AG04449 (cell line): ENCODE data around the gene ZBTB7B.

Source experiments
- CTCF ChIA-PET: fragments of 350-600 bp; formaldehyde crosslinking; extraction: SDS; loops from one replicate; lab custom pipeline; 2021; ENCODE audit warnings: antibody characterized with exemption; lab: Yijun Ruan, JAX
- POLR2A ChIA-PET: fragments of 400-600, 350-600 bp; formaldehyde crosslinking; extraction: SDS; loops from one replicate; lab custom pipeline; 2020; ENCODE audit warnings: antibody characterized with exemption, inconsistent platforms; lab: Yijun Ruan, JAX
- DNase-seq: peaks from one replicate; pipeline ENCODE4 v3.0.0-alpha.2; 2010; ENCODE audit warnings: low read depth, low spot score
- H3K4me3 ChIP-seq: 2 replicates; pipeline ENCODE4 v1.5.1; 2011; ENCODE audit warnings: low read depth, mild to moderate bottlenecking, control low read depth, low read length
- CTCF ChIP-seq: IDR thresholded peaks from one replicate; pipeline ENCODE4 v1.5.1; 2011; ENCODE audit warnings: mild to moderate bottlenecking, moderate library complexity, low read length, control low read depth, inconsistent platforms; ENCODE audit not compliant: insufficient read depth; ENCODE audit errors: missing control alignments

Gene ZBTB7B

GRCh38 chr1:155010211-155010918 is 7.8 kb downstream of the ZBTB7B start:
- no peak overlapping the region for H3K4me3 ChIP-seq
- no peak for TF ChIP-seq CTCF
- no peak for DNase-seq
- ChIA-PET POLR2A (no interaction called here), CTCF (interaction anchor here (0.6 to 1.4 kb wide), 5 partner anchors 10 to 81 kb away, joined by 3 to 8 read pairs (median 3); no protein-coding TSS in a partner anchor)

GRCh38 chr1:155011004-155011416 is 8.4 kb downstream of the ZBTB7B start:
- H3K4me3 ChIP-seq = no peak overlapping the region
- DNase-seq = no peak
- no peak for TF ChIP-seq CTCF
- CTCF ChIA-PET = interaction anchor here (0.9 to 1.4 kb wide), 4 partner anchors 9 to 81 kb away, joined by 3 to 8 read pairs (median 3); no protein-coding TSS in a partner anchor
- POLR2A ChIA-PET = no interaction called here

GRCh38 chr1:155011437-155012025 is 8.9 kb downstream of the ZBTB7B start:
- CTCF ChIA-PET = interaction anchor here (2.0 kb wide), 1 partner anchor 74 kb away, joined by 6 read pairs; no protein-coding TSS in a partner anchor

GRCh38 chr1:155012026-155012546 is 9.5 kb downstream of the ZBTB7B start:
- POLR2A ChIA-PET = no interaction called here
- no peak overlapping the region for H3K4me3 ChIP-seq

More at GRCh38 chr1:155011437-155012025, 8.9 kb downstream of the ZBTB7B start:
- TF ChIP-seq CTCF = no peak
- DNase-seq = no peak
- POLR2A ChIA-PET = no interaction called here
- no peak overlapping the region for H3K4me3 ChIP-seq

GRCh38 chr1:155012776-155013602 is 10.4 kb downstream of the ZBTB7B start:
- no peak for DNase-seq

More at GRCh38 chr1:155012026-155012546, 9.5 kb downstream of the ZBTB7B start:
- TF ChIP-seq CTCF = no peak
- DNase-seq = no peak
- CTCF ChIA-PET = interaction anchor here (0.8 to 2.0 kb wide), 6 partner anchors 13 to 80 kb away, joined by 3 to 6 read pairs (median 4); partner anchors contain the start of gene SHC1

More at GRCh38 chr1:155012776-155013602, 10.4 kb downstream of the ZBTB7B start:
- ChIA-PET CTCF (interaction anchor here (0.7 to 2.0 kb wide), 8 partner anchors 9 to 79 kb away, joined by 3 to 6 read pairs (median 3); partner anchors contain the start of gene SHC1), POLR2A (no interaction called here)
- TF ChIP-seq CTCF = no peak
- no peak overlapping the region for H3K4me3 ChIP-seq
